Activated effector memory CD4-positive, alpha-beta T cell treated with Interleukin-2 at 50 U/mL for 16 hours (primary cell): ENCODE data around the gene PVR.
"Not testable (repeated sequence)": the region's sequence is repeated elsewhere in the genome, so short reads cannot be mapped to it uniquely, and the experiment has no call there.

Experiments used
- DNase-seq: peaks from one replicate; pipeline ENCODE4 v3.0.0-alpha.2; 2020

PVR gene

GRCh38 chr19:44677019-44677811 is 33.5 kb downstream of the PVR start:
- no peak for DNase-seq

- no peak for DNase-seq
These were observed 36.8 kb downstream of the PVR start for GRCh38 chr19:44680536-44680935.

- no peak for DNase-seq
These were observed 38.5 kb downstream of the PVR start for GRCh38 chr19:44681992-44682790.

- no peak for DNase-seq
These were observed 39.1 kb downstream of the PVR start for GRCh38 chr19:44682807-44683206.

- no peak for DNase-seq
These were observed 39.9 kb downstream of the PVR start for GRCh38 chr19:44683434-44684210.

GRCh38 chr19:44684396-44684795 is 40.7 kb downstream of the PVR start:
- DNase-seq: not testable (repeated sequence)

- DNase-seq: no peak
These were observed 41.5 kb downstream of the PVR start for GRCh38 chr19:44684892-44685863.

GRCh38 chr19:44685877-44686276 is 42.2 kb downstream of the PVR start:
- DNase-seq: no peak

- no peak for DNase-seq
These were observed 43.2 kb downstream of the PVR start for GRCh38 chr19:44686896-44687295.

GRCh38 chr19:44687888-44688287 is 44.2 kb downstream of the PVR start:
- DNase-seq: no peak

GRCh38 chr19:44689290-44690130 is 45.8 kb downstream of the PVR start:
- DNase-seq: peak; percentile 57

- DNase-seq: no peak
These were observed 46.4 kb downstream of the PVR start for GRCh38 chr19:44690131-44690440.

GRCh38 chr19:44692379-44692721 is 48.6 kb downstream of the PVR start:
- no peak for DNase-seq

- no peak for DNase-seq
These were observed 50.5 kb downstream of the PVR start for GRCh38 chr19:44694184-44694579.

- DNase-seq: no peak
These were observed 53.4 kb downstream of the PVR start for GRCh38 chr19:44696939-44697669.

- DNase-seq: no peak
These were observed 53.9 kb downstream of the PVR start for GRCh38 chr19:44697670-44698034.

- no peak for DNase-seq
These were observed 54.9 kb downstream of the PVR start, which contains the start of gene CEACAM16 for GRCh38 chr19:44698492-44699201. Gene CEACAM16 (plus strand): TSS chr19:44699151. CDS start chr19:44701457, 2,306 bp downstream.

GRCh38 chr19:44700547-44700946 is 56.8 kb downstream of the PVR start:
- DNase-seq: no peak

GRCh38 chr19:44701228-44701627 is 57.5 kb downstream of the PVR start:
- DNase-seq: no peak

- DNase-seq: no peak
These were observed 59.0 kb downstream of the PVR start for GRCh38 chr19:44702551-44703176.
